Astrocyte (in vitro differentiated cells and primary cell): ENCODE data around the gene MUSK.

ENCODE experiments used
- CTCF ChIP-seq: IDR thresholded peaks from 2 replicates; pipeline ENCODE4 v1.5.1; 2011; ENCODE audit warnings: low read depth, mild to moderate bottlenecking, inconsistent platforms, low read length, moderate library complexity; ENCODE audit not compliant: insufficient read depth
- EZH2 ChIP-seq: IDR thresholded peaks from 2 replicates; pipeline ENCODE4 v1.6.1; 2012; ENCODE audit warnings: mild to moderate bottlenecking, low read length, inconsistent platforms; ENCODE audit not compliant: insufficient read depth

DNA sequence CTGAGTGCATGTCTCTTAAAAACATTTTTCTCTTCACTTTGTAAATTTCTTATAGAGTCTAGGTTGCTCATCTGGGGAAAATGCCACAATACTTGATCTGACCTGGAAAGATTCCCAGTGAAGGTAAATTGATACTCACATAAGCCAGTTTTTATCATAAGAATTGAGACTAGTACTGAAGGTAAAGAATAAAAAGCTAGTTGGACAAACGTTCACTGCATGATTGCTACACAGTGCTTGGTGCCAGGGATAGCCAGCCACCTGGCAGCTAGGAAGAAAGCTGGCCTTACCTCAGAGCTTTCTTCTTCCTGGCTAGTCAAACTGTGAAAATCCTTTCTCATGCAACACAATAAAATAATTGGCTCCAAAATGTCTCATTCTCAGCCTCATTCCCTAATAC lies 77.1 kb downstream of the MUSK start:
- TF ChIP-seq EZH2 (no peak), CTCF (no peak)
